ENCODE results near the gene FAM3A. TPM values are rescaled to one million over a fixed set of nuclear protein-coding genes. Genes with fewer than 3 reads are reported as not detected.

FAM3A gene
- total RNA-seq, 1 experiment from 2014 or later: 15.6 TPM

GRCh38 chrX:154484255-154485149 is 31.5 kb downstream of the FAM3A start:
- CTCF ChIA-PET: no interaction called here
- RAD21 ChIA-PET (ENCODE audit: low non-redundant PET in 1 of 2, low total read pairs in 2 of 2, uncharacterized antibody in 2 of 2, unreplicated experiment in 2 of 2): no interaction called here
- Histone ChIP-seq H4K20me1 (ENCODE audit: insufficient read depth) (no peaks in the 10 kb centered on the region), H3K79me2 (ENCODE audit: insufficient read depth, low read length) (peaks cover 15% of the 10 kb centered on the region), H3K9me2 (ENCODE audit: insufficient read depth) (no peaks in the 10 kb centered on the region), H2AFZ (ENCODE audit: low read depth, low read length, poor library complexity, severe bottlenecking) (no peak overlapping the region), H3K4me1 (ENCODE audit: control insufficient read depth in 1 of 2, insufficient read depth in 2 of 2, low read length in 2 of 2) (peaks cover 9 to 32% of the 10 kb centered on the region in 2 experiments), H3K4me3 (replicated peaks in 1 of 2; ENCODE audit: low read depth in 1 of 2, low read length in 2 of 2) (no peak overlapping the region; a peak in 1 of 4 replicates), H3K9ac (ENCODE audit: low read length) (no peak overlapping the region), H3K27ac (ENCODE audit: low read depth, low read length) (peak overlapping the region; percentile 26; the same call in 1 of the 2 replicates), H3K4me2 (ENCODE audit: low read length) (peak overlapping the region; percentile 74; the same call in 1 of the 2 replicates), H3K36me3 (ENCODE audit: control insufficient read depth in 1 of 2, insufficient read depth in 2 of 2, low read length in 2 of 2) (peaks cover 0 to 10% of the 10 kb centered on the region in 2 experiments; a peak in 1 of 4 replicates), H3K27me3 (ENCODE audit: insufficient read depth, low read length) (no peaks in the 10 kb centered on the region), H3K9me3 (ENCODE audit: control insufficient read depth in 1 of 2, insufficient read depth in 1 of 2, low read depth in 1 of 2, low read length in 2 of 2) (no peaks in the 10 kb centered on the region)
- POLR2A ChIA-PET: no interaction called here
- TF ChIP-seq, protein P1, sequence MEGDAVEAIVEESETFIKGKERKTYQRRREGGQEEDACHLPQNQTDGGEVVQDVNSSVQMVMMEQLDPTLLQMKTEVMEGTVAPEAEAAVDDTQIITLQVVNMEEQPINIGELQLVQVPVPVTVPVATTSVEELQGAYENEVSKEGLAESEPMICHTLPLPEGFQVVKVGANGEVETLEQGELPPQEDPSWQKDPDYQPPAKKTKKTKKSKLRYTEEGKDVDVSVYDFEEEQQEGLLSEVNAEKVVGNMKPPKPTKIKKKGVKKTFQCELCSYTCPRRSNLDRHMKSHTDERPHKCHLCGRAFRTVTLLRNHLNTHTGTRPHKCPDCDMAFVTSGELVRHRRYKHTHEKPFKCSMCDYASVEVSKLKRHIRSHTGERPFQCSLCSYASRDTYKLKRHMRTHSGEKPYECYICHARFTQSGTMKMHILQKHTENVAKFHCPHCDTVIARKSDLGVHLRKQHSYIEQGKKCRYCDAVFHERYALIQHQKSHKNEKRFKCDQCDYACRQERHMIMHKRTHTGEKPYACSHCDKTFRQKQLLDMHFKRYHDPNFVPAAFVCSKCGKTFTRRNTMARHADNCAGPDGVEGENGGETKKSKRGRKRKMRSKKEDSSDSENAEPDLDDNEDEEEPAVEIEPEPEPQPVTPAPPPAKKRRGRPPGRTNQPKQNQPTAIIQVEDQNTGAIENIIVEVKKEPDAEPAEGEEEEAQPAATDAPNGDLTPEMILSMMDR (IDR thresholded peaks at IDR 0.05 in 2 of 3, conservative IDR thresholded peaks at IDR 0.05 in 1 of 3; ENCODE audit: borderline replicate concordance in 1 of 3, insufficient read depth in 1 of 3, low read depth in 2 of 3, low read length in 2 of 3): no peak
- TF ChIP-seq EZH2 (IDR thresholded peaks at IDR 0.05) (no peak), ATF3 (IDR thresholded peaks at IDR 0.05) (no peak), EGR1 (IDR thresholded peaks at IDR 0.05; ENCODE audit: low read depth) (no peak), FOSL1 (IDR thresholded peaks at IDR 0.05; ENCODE audit: low read depth) (no peak), SRF (IDR thresholded peaks at IDR 0.05; ENCODE audit: low read depth) (no peak), YY1 (IDR thresholded peaks at IDR 0.05; ENCODE audit: extremely low read depth, insufficient replicate concordance, low read depth, low read length) (no peak), ZNF274 (IDR thresholded peaks at IDR 0.05; ENCODE audit: low read depth, low read length) (no peak), POLR2AphosphoS5 (IDR thresholded peaks at IDR 0.05; ENCODE audit: low read depth, low read length) (no peak), TCF7L2 (IDR thresholded peaks at IDR 0.05; ENCODE audit: borderline replicate concordance, extremely low read depth, insufficient read depth, insufficient read length) (no peak), ZFX (IDR thresholded peaks at IDR 0.05) (no peak), SIN3A (IDR thresholded peaks at IDR 0.05; ENCODE audit: low read depth) (no peak), EZH2phosphoT487 (IDR thresholded peaks at IDR 0.05; ENCODE audit: borderline replicate concordance) (no peak), ZBTB33 (IDR thresholded peaks at IDR 0.05; ENCODE audit: extremely low read depth, insufficient replicate concordance, low read length) (no peak), JUND (IDR thresholded peaks at IDR 0.05) (no peak), RAD21 (IDR thresholded peaks at IDR 0.05; ENCODE audit: low read depth) (no peak)
- intact Hi-C loops (cut with micrococcal nuclease): no loop called here
- ATAC-seq: no peak
- no peak for DNase-seq (ENCODE audit: low read depth, low spot score)
- BruUV-seq (replicated peaks): no TSS peak
